T1000 (cell line): ENCODE data around the gene GOLIM4.

Source experiments
- DNase-seq: peaks from one replicate; lab custom pipeline; 2025; ENCODE audit warnings: mixed read lengths; lab: John Stamatoyannopoulos, UW

The GOLIM4 gene

DNA sequence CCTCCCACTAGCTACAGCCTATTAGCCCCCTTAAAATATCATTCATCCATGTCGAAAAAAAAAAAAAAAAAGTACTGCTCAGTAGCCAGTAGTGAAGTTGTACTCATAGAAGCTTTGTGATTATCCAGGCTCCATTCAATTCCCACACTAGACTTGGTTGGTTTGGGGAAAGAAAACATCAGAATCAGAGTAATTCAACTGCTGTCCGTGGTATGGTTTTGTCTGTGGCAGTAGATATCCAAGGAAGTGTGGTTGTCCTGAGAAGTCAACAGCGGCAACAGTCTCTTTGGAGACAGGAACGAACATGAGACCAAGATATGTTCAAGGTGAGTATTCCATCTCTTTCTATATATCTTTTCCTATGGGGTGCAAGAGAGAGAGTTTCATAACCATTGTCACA, 99.2 kb downstream of the GOLIM4 start:
- no peak for DNase-seq

GRCh38 chr3:167992381-167992780, 103.3 kb downstream of the GOLIM4 start:
- DNase-seq: no peak

GRCh38 chr3:167991213-167991612, 104.5 kb downstream of the GOLIM4 start:
- no peak for DNase-seq

GRCh38 chr3:167989999-167990398, 105.7 kb downstream of the GOLIM4 start:
- no peak for DNase-seq

GRCh38 chr3:167989066-167989465, 106.7 kb downstream of the GOLIM4 start:
- DNase-seq: no peak

- no peak for DNase-seq
Observed at GRCh38 chr3:167983583-167983982, 112.1 kb downstream of the GOLIM4 start.

- no peak for DNase-seq
Observed at GRCh38 chr3:167978486-167978885, 117.2 kb downstream of the GOLIM4 start.

DNA sequence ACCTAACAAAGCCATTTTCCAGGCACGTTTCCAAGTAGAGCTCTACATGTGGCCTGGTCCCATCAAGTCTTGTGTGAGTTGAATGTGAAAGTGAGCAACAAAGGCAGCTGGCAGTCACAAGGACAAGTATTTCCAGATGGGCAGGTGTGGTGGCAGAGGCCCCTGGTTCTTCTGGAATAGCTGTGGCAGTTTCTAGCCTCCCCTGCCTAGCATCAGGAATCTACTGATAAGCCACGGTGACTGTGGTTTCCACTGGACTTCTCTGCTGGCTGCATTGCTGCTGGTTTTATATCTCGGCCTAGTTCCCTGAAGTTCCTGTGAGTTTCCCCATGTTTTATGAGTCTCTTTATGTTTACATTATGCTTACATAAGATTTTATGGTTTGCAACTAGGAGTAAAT, 117.7 kb downstream of the GOLIM4 start:
- DNase-seq: no peak

- no peak for DNase-seq
Observed at GRCh38 chr3:167976516-167977361, 119.0 kb downstream of the GOLIM4 start.

- no peak for DNase-seq
Observed at GRCh38 chr3:167973901-167974300, 121.8 kb downstream of the GOLIM4 start.

DNA sequence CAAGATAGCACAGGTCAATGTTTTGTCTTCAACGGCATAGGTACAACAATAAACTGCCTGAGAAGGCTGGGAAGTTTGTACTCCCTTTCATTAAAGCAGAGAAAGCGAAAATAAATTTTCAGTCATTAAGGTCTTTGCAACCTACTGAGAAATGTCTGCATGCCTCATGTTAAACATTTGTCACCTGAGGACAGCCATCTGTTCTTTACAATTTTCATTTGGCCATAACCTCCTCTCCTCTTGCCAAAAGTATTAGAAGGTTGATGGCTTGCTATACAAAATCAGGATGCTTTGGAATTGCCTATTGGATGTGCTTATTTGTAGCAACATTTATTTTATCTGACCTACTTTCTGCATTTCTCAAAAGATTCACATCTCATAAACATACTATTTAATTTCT, 122.7 kb downstream of the GOLIM4 start:
- DNase-seq: no peak

DNA sequence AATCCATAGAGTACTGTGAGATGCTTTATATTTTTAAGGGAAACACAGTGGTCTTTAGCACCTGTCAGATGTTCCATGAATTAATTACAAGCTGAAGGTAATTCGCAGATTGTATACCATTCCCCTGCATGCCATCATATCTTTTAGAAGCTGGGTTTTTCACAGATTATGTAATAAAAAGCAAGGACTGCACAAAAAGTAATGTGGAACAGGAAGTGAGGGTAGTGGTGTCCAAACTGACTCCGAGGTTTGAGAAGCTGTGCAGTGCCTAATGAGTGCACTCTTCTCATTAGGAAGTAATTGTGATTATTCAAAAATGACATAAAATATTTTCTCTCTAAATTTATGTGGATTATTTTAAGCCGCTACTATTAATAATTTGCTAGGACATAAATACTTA, 123.2 kb downstream of the GOLIM4 start:
- DNase-seq: no peak

DNA sequence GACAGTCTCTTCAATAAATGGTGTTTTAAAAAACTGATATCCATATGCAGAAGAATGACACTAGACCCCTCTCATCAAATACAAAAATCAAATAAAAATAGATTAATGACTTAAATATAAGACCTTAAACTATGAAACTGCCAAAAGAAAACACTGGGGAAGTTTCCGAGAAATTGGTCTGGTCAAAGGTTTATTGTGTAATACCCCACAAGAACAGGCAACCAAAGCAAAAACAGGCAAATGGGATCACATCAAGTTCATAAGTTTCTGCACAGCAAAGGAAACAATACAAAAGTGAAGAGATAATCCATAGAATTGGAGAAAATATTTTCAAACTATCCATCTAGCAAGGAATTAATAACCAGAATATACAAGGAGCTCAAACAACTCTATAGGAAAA, 126.2 kb downstream of the GOLIM4 start:
- DNase-seq: no peak

DNA sequence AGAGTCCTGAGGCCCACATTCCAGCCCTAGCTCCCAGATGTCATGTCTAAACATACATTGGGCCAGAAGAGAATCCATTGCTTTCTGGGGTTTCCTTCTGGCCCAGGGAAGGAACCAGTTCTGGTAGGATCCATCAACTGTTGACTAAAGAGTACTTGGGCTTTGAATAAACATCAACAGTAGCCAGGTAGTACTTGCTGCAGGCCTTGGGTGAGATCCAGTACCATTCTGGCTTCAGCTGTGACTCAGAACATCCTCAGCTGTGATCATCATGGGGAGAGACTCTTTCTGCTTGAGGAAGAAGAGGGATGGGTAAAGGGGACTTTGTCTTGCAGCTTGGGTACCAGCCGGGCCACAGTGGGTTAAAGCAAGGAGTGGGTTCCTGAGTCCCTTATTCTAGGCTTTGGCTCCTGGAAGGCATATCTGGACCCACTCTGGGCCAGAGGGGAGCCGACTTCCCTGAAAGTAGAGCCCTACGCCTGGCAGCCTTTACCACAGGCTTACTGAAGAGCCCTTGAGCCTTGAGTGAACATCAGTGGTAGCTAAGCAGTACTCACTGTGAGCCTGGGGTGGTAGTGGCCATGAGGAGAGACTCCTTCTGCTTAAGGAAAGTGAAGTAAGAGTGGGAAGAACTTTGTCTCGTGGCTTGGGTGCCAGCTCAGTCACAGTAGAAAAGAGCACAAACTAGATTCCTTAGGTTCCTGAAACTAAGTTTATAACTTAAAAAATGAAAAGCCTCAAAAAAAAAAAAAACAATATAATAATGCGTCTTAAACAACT, 128.3 kb downstream of the GOLIM4 start:
- DNase-seq: no peak
